HG02623 (cell line): ENCODE data around the gene MBNL3.

Experiments
- ATAC-seq: cut with Tn5 transposase; IDR thresholded peaks from one replicate; pipeline ENCODE4 v1.9.1; 2021; ENCODE audit warnings: moderate library complexity; ENCODE audit not compliant: unreplicated experiment

Gene MBNL3

DNA sequence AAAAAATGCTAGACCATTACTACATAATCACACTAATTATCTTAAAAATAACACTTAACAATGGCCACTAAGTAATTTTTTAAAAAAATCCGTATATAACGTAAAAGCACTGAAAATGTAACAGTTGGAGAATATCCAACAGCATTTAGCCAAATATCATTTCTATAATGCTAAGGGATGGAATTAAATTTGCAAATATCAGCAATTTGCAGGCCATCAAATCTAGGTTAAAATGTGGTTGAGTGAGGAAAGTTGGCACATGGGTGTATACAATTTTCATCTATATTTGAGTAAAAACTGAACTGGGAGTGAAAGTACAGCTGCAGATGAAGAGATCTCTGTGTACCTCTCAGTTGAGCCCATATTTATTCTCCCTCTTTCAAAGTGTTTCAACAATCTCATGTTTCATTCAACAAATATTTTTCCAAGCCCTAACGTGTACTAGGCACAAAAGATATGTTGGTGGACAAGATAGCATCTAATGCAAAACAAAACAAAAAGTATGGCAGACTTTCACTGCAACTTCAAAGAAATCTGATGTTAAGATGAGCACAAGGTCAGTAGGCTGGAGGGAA, 63.0 kb downstream of the MBNL3 start:
- no peak for ATAC-seq

DNA sequence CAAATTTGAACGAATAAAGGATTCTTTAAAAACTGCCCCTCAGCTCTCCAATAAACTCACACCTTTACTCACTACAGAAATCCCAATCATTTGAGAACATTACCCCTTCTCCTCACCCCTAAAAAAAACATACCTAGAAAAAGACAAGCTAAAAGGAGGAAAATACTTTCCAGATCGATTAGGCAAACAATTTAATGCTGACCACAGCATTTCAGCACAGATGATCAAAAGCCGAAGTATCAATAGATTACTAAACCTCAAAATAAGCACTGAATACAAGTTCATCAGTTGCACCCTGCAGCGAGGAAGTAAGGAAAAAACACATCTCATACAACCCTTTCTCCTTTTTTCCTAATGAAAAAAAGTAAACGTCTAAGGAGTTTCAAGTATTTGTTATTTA, 65.5 kb downstream of the MBNL3 start:
- no peak for ATAC-seq

GRCh38 chrX:132415012-132415411, 73.8 kb downstream of the MBNL3 start:
- no peak for ATAC-seq

- no peak for ATAC-seq
These were observed 74.4 kb downstream of the MBNL3 start for GRCh38 chrX:132414404-132414803.

DNA sequence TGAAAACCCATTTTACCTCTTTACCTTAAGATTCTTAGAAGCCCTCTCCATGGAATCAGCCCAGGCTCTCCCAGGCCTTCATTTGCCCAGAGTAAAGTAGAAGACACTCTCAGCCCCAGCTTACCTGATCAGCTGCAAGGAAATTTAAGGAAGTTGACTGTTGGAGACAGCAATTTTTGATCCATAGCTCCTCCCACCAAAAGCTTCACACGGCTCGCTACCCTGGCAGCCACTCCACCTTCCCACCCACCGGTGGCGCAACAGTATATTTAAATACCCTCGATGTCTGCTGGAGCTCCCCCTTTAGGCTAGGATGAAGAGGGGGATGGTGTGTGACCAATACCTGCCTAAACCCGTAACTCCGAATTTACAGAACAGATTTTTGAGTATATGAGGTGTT, 75.4 kb downstream of the MBNL3 start:
- no peak for ATAC-seq

GRCh38 chrX:132412208-132412607, 76.6 kb downstream of the MBNL3 start:
- ATAC-seq = no peak

GRCh38 chrX:132411310-132411977, 77.4 kb downstream of the MBNL3 start:
- ATAC-seq = no peak

- ATAC-seq = no peak
These were observed 78.9 kb downstream of the MBNL3 start for GRCh38 chrX:132409780-132410556.

GRCh38 chrX:132407691-132408090, 81.1 kb downstream of the MBNL3 start:
- ATAC-seq = no peak

DNA sequence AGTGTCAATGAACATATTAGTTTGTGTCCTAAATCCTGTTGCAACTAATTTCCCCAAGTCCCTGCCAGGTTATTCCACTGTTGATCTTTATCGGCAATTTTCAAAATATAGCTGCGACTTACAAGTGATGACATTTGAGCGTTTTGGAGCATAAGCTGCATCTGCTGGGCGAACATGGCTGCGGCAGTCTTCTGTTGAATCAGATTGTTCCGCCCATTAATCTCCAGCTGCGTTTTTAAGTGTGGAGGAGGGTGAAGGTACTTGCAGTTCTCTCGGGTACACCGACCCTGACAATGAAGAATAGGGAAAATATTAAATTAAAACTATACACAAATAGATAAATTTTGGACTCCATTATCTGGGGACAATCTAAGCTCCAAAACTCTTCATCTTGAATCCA, 82.7 kb downstream of the MBNL3 start:
- ATAC-seq = no peak

DNA sequence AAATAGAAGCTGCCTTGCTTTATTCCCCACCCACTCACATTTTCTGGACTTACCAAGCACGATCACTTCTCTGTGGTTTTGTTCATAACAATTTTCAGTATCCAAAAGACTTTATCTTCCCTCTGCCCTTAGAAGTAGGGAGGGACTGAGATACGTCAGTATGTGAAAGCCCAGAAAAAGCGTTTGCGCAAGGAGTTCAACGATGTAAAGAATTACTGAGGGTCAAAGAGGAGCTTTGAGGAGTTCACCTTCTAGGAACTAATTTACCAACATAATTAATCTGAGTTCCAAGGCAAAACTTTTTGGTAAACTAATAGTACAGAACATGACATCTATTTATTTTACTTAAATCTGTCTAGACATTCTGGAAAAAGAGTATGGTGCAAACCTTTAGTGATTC, 84.6 kb downstream of the MBNL3 start:
- ATAC-seq = no peak

- ATAC-seq = no peak
These were observed 86.9 kb downstream of the MBNL3 start for GRCh38 chrX:132401935-132402334.

- ATAC-seq = no peak
These were observed 88.1 kb downstream of the MBNL3 start for GRCh38 chrX:132400706-132401105.

DNA sequence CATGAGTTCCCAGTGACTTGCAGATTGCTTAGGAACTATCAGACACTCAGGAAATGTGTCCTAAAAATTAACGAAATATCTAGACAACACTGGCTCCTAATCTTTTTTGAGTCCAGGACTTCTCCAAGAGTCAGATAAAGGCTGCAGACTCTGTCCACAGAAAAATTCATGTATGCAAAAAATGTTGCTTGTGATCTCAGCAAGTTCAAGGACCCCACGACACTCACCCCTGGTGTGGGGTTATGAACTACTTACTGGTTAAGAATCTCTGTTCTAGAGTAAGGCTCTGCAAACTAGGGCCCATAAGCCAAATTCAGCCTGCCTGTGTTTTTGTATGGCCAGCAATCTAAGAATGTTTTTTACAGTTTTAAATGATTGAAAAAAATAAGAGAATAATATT, 93.2 kb downstream of the MBNL3 start:
- ATAC-seq = no peak

- ATAC-seq = no peak
These were observed 93.8 kb downstream of the MBNL3 start for GRCh38 chrX:132395026-132395425.

DNA sequence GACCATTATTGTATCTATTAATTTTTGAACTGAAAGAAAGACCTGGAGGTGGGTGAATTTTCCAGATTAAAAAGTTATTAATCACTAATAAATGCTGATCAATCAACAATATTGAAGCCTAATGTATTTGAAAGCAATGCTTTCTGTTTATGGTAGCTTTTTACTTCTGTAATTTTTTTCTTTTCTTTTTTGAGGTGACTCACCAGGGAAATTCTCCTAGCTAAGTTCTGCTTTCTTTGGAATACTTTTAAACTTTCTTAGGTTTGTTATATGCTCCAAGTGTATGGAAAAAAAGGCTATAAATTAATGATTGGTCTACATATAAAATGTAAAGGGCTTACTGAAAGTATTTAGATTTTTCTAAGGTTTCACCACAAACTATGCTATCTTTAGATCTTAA, 94.2 kb downstream of the MBNL3 start:
- ATAC-seq = no peak

DNA sequence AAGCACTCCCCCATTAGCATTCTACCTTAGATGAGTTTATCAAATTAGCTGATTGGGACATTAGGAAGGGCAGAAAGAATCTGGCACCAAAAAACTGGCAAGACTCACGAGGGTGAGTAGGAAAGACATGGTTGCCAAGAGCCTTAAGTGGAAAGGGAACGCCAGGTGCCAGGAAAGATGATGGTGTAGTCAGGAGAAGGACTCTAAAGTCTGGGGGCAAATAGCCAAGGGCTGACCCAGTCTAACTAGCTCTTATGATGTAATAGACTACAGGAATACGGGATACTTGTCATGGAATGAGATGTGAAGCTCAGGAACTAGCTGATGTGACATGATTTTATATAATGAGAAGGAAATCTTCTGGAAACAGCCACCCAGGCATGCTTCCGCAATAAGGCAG, 94.8 kb downstream of the MBNL3 start:
- ATAC-seq = no peak

- no peak for ATAC-seq
These were observed 95.4 kb downstream of the MBNL3 start for GRCh38 chrX:132393485-132393884.

DNA sequence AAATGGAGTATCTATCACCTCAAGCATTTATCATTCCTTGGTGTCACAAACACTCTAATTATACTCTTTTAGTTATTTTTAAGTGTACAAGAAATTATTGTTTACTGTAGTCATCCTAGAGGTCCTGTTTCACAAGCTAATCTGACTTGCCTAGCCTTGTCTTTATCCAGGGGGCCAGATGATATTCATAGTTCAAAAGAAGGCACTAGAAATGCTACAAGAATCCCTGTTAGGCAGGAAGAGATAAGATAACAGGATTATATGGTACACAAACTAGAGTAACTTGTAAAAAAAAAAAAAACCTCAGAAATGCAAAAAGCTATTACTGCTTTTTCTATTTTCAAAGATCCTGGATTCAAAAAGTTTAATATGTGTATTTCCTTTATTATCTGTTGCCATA, 95.8 kb downstream of the MBNL3 start:
- ATAC-seq = no peak

- no peak for ATAC-seq
These were observed 98.0 kb downstream of the MBNL3 start for GRCh38 chrX:132390792-132391191.

- no peak for ATAC-seq
These were observed 99.4 kb downstream of the MBNL3 start for GRCh38 chrX:132389480-132389879.

DNA sequence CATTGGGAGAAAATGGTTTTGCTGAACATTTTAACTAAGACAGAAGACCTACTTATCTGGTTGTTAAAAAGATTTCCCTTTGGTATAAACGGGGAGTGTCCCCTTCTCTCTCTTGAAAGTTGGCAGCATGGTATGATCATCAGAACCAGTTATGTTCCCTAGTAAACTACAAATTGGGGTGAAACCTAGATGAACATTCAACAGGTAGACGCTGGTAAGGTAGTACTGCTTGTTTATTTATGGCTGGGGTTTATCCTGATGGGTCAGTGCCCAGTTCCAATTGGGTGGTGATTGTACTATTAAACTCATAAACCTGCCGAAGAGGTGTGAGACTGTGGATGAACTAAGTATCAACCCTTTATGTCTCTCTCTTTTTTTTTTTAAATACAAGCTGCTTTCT, 100.5 kb downstream of the MBNL3 start:
- no peak for ATAC-seq
